GM19455 (cell line): ENCODE measurements around the gene CYP4F3.
"Not testable (repeated sequence)": the region's sequence is repeated elsewhere in the genome, so short reads cannot be mapped to it uniquely, and the experiment has no call there.

Experiments
- ATAC-seq: cut with Tn5 transposase; IDR thresholded peaks from one replicate; pipeline ENCODE4 v1.9.1; 2021; ENCODE audit not compliant: unreplicated experiment

CYP4F3 gene

DNA sequence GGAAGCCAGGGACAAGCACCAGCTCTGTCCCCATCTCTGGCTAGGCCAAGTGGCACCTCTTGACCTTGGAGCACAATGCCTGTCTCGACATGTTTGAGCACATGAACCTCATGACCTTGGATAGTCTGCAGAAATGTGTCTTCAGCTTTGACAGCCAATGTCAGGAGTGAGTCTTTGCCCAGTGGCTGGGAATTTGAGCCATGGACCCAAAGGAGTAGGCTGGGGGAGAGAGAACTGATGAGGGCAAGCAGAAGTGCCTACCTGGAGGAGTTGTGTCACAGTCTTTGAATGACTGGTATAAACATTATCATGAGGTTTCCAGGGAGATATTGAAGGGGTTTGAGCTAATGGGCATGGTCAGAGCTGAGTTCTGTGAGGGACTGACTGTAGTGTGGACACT is 25.5 kb downstream of the CYP4F3 start:
- ATAC-seq, result no peak

DNA sequence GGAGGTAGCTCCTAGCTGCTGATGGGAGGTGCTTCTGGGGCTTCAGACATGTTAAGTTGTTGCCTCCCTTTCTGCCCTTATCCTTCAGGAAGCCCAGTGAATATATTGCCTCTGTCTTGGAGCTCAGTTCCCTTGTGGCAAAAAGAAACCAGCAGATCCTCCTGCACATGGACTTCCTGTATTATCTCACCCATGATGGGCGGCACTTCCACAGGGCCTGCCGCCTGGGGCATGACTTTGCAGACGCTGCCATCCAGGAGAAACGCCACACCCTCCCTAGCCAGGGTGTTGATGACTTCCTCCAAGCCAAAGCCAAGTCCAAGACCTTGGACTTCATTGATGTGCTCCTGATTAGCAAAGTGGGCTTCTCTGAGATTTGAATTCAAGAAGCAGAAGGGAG is 26.2 kb downstream of the CYP4F3 start:
- no peak for ATAC-seq

DNA sequence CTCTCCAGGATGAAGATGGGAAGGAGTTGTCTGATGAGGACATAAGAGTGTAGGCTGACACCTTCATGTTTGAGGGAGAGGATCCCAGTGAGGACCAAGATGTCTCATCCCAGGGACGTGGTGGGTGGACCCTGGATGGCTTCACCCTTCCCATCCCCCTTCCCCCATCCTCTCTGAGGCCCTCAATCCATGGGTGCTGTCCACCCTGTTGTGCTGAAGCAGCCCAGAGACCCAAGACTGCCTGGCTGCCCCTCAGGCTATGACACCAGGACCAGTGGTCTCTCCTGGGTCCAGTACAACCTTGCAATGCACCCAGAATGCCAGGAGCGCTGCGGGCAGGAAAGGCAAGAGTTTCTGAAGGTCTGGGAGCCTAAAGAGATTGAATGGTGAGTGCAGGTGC is 28.7 kb downstream of the CYP4F3 start:
- no peak for ATAC-seq

DNA sequence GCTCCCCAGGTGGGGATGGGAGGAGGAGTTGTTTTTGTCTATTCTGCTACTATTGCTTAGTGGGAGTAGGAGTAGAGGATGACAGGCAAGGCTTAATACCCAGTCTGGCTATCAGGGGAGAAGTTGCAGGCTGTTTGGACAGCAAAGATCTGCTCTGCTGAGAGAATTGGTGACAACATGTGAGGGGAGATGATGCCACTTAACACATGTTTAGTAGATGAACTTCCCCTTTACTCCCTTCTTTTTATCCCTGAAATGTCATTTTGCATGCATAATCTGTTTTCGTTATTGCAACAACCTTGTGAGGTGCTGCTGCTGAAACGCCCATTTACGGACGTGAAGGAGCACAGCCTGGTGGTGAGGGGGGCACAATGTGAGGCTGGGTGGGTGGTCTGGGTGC is 29.2 kb downstream of the CYP4F3 start:
- ATAC-seq, result no peak

DNA sequence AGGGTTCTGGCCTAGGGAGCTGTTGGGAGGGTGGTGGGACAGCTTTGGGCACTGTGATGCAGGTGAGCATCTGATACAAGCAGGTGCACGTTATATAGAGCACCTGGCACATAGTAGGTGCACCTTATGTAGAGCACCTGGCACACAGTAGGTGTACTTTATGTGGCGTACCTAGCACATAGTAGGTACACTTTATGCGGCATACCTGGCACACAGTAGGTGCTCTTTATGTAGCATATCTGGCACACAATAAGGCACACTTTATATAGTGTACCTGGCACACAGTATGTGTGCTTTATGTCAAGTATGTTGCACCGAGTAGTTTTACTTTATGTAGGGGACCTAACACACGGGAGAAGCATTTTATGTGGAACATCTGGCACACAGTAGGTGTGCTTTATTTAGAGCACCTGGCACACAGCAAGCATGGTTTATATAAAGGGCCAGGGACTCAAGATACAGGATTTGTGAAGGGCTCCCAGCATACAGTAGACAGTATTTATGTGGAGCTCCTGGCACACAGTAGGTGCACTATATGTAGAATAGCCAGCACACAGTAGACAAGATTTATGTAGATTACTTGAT is 30.6 kb downstream of the CYP4F3 start:
- no peak for ATAC-seq

DNA sequence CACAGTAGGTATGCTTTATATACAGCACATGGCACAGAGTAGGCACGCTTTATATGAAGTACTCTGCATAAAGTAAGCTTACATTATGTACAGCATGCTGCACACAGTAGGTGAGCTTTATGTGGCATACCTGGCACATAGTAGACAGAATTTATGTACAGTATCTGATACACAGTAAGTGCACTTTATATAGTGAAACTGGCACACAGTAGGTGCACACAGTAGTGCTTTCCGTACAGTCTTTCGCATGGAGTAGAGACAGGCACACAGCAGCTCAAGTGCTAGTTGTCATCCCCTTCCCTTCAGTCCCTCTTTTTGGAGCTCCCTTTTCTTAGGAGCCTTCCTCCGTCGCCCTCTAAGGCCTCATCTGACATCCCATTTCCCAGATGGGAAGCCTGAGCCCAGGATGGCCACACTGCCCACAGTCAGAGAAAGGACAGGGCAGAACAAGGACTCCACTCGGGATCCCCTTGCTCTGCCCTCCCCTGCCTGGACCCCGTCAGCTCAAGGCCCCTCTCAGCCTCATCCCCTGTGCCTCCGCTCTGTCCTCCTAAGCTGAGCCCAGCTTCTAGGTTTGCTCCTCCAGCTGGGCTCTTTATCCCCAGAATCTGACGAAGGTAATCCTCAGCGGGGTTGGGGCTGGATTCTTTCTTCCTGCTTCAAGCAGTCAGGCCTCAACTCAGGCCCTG is 31.3 kb downstream of the CYP4F3 start:
- no peak for ATAC-seq

DNA sequence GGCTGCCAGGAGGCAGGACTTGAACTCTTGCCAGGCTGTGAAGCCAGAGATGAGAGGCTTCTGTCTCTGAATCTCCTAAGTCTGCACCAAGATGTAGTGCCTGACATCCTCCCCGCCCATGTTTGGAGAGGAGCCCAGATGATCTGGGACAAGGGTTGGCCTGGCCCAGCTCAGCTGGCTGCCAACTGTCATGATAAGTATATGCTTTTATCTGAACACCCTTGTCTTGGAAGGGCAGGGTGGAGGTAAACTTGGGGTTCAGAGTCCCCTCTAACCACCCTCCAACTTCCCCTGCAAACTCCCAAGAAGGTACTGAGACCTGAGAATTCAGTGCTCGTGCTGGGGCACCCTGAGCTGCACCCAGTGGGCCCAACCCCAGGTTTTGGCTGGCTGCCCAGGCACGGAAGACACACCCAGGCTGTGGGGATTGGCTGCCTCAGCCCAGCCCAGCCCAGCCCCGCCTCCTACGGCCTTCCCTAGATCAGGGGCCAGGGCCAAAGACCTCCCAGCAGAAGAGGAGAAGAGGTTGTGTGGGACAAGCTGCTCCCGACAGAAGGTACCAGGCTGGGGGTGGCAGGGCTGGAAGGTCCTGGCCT is 32.0 kb downstream of the CYP4F3 start, which contains the start of gene CYP4F12:
CYP4F12 (plus strand) TSS at position 508 of the 596 bp plus-strand sequence. CDS start 443 bp downstream, outside the sequence.
- ATAC-seq, result no peak

DNA sequence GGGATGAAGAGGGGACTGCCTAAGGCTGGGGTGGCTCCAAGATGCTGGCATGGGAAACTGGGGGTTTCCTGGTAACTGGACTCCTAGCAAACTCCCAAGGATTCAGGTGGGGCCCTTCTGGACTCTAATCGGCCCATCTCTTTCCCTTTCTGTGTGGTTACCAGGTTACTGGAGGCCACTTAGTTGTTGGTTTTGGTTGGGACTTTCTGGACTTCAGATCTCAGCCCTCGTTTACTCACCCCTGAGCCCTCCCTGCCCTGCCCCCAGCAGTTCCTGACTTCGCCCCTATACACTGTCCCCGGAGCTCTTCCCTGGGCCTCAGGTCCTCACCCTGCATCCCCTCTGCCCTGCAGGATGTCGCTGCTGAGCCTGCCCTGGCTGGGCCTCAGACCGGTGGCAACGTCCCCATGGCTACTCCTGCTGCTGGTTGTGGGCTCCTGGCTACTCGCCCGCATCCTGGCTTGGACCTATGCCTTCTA is 32.5 kb downstream of the CYP4F3 start:
- ATAC-seq, result no peak

DNA sequence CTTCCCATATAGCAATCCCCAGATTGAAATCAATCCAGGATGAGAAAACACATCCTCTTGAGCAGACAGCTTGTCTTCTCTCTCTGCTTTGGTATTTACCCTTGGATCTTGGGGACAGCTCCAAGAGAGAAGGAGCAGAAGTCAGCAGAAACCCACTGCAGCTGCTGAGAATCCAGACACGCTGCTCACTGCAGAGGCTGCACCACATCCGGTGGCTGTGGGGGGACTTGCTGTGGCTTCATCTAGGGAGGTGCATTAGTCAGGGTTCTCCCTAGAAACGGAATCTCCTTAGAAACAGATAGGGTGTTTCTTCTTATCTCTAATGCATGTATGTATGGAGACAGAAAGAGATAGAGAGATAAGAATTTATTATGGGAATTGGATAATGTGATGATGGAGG is 34.9 kb downstream of the CYP4F3 start:
- no peak for ATAC-seq

DNA sequence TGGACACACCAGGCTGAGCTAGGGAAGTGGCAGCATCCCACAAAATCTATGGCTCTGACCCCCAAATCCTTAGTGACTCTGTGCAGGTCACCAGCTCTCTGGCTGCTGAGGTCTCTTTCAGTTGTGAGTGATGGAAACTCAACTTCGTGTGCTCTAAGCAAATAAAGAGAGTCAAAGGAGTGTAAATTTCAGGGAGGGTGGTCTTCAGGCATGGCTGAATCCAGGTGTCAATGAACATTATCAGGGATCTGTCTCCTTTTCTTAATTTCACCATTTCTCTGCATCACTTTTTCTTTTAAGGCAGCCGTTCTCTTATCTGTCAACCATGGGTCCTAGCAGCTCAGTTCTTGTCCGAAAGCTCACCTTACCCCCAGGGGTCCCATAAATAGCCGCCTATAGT is 38.4 kb downstream of the CYP4F3 start:
- no peak for ATAC-seq

DNA sequence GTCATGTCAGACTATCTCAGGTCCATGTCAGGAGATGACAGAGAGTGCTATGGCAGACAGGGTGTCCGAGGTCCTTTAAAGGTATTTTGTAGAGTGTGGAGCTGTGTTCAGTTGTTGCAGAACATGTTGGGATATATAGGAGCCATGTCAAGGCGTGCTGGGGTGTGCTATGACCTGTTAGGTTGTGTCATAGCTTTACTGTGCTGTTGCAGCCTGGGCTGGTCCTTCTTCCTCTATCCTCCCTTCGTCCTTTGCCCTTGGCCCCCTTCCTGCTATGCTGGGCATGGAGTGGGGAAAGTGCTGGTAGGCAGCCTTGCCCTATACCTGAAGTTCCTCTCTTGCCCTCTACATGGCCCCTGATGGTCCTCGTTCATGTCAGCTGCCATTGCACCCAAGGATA is 39.2 kb downstream of the CYP4F3 start:
- ATAC-seq, result not testable (repeated sequence)

DNA sequence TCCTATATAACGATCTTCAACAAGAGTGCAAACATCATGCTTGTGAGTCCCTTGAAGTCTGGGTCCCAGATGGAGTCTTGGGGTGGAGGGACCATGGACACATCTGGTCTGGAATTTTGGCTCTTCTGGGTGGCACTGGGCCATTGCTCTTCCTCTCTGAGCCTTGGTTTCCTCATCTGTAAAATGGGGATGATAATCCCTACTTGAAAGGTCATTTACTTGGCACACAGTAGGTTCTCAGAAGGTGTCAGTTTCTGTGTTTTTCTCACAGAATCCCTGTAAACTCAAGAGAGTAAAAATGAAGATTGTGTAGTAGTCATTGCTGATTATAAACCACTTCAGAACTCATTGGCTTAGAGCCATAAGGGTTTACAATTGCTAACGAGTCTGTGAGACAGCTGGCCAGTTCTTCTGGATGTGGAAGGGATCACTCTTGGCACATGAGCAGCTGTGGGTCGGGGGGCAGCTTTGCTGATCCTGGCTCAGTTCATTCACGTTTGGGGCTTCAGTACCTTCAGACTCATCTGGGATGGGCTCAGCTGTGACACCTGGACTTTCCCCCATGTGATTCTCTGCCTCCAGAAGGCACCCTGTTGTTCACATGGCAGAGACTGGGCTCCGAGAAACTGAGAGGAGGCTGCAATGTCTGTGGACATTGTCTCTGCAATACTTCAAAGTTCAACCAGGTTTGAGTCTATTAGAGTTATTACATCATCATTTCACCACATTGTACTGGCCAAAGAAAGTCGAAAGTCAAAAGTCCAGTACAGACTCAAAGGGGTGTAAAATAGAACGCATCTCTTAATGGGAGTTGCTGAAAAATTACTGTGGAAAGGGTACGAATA is 40.0 kb downstream of the CYP4F3 start:
- no peak for ATAC-seq

DNA sequence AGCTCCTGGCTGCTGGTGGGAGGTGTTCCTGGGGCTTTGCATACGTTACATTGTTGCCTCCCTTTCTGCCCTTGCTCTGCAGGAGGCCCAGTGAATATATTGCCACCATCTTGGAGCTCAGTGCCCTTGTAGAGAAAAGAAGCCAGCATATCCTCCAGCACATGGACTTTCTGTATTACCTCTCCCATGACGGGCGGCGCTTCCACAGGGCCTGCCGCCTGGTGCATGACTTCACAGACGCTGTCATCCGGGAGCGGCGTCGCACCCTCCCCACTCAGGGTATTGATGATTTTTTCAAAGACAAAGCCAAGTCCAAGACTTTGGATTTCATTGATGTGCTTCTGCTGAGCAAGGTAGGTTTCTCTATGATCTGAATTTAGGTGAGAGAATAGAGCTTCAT is 42.7 kb downstream of the CYP4F3 start:
- ATAC-seq, result no peak

DNA sequence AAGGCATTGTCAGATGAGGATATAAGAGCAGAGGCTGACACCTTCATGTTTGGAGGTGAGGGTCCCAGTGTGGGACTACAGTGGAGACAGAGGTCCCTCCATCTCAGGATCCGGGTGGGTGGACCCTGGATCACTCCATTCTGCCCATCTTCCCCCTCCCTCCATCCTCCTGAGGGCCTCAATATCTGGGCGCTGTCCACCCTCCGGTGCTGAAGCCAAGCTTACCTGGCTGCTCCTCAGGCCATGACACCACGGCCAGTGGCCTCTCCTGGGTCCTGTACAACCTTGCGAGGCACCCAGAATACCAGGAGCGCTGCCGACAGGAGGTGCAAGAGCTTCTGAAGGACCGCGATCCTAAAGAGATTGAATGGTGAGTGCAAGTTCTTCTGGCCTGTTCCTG is 44.1 kb downstream of the CYP4F3 start:
- no peak for ATAC-seq

DNA sequence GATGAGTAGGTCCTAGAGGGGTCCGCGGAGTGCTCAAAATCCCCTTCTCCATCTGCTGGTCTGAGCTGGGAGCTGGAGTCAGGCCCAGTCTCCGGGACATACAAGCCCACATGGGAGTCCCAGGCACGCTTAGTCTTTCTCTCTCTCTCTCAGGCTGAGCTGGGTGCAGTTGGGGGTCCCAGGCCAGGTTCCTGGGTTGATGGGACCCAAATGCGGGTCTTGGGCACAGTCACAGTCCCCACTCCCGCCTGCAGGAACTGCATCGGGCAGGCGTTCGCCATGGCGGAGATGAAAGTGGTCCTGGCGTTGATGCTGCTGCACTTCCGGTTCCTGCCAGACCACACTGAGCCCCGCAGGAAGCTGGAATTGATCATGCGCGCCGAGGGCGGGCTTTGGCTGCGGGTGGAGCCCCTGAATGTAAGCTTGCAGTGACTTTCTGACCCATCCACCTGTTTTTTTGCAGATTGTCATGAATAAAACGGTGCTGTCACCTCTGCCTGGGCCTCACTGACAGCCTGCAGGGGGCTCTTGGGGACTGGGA is 56.0 kb downstream of the CYP4F3 start:
- ATAC-seq, result no peak

DNA sequence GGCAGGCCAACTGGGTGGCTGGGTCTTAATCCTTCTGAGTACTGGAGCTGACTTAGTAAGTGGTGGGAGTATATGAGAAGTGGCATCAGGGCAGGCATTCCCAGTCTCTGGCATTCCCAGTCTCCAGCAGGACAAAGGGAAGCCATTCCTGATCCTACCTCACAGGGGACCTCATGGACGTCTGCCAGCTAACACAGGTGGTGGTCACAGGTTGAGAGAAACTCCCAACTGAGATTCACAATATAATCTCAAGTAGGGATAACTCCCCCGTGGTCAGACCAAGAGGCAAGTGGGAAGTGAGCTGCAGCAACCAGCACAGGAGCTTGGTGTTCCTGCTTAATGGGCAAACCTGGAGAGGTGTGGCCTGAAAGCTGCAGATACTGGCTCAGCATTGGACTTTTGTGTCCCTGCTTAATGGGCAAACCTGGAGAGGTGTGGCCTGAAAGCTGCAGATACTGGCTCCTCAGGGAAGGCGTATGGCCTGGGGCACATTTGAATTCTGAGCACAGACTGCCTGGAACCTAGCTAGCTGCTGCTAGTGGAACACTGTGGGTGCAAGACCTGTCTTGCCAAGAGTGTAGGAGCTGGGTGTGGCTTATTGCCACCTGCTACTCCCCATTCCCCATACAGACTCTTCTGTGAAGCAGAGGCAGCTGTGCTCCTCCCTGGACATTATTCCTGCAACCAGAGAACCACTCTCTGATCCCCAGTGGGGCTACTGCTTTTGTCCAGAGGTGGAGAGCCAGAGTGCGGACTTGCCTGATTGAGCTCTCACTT is 61.2 kb downstream of the CYP4F3 start:
- ATAC-seq, result no peak

DNA sequence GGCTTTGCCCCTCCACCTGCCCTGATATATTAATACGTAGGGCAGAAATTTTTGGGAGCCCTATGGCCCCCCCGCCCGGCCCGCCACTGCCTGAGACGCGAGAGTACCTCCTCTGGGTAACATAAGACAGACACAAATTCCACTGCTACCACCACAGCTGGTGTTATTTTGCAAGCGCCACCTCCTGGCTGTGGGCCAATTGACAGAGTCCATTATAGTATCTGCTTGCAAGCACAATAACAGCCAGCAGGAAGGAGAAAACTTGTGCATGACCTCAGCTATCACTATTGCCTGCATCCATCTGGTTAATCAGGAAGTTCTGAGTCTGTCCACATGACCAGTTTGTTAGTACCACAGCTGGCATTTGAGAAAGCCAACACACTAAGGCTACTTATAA is 61.8 kb downstream of the CYP4F3 start:
- ATAC-seq, result no peak
